IPS-15b (cell line): ENCODE measurements around the gene PPFIA4.

ENCODE experiments used
- H3K27me3 ChIP-seq: one replicate; pipeline ENCODE4 v1.6.1; 2013; ENCODE audit warnings: low read length; ENCODE audit not compliant: control insufficient read depth, insufficient read depth
- H3K36me3 ChIP-seq: one replicate; pipeline ENCODE4 v1.6.1; 2013; ENCODE audit warnings: low read length; ENCODE audit not compliant: control insufficient read depth, insufficient read depth
- H3K4me1 ChIP-seq: one replicate; pipeline ENCODE4 v1.6.1; 2013; ENCODE audit warnings: mild to moderate bottlenecking, low read length; ENCODE audit not compliant: control insufficient read depth, insufficient read depth
- H3K4me3 ChIP-seq: one replicate; pipeline ENCODE4 v1.5.1; 2013; ENCODE audit warnings: low read depth, low read length
- H3K9ac ChIP-seq: one replicate; pipeline ENCODE4 v1.6.1; 2013; ENCODE audit warnings: low read depth, mild to moderate bottlenecking, low read length
- H3K9me3 ChIP-seq: one replicate; pipeline ENCODE4 v1.6.1; 2013; ENCODE audit warnings: mild to moderate bottlenecking, low read length; ENCODE audit not compliant: control insufficient read depth, insufficient read depth

The PPFIA4 gene

GRCh38 chr1:203055161-203055799 lies 29.0 kb downstream of the PPFIA4 start:
- Histone ChIP-seq H3K9ac (no peak overlapping the region), H3K27me3 (peaks cover 3% of the 10 kb centered on the region), H3K4me3 (no peak overlapping the region), H3K4me1 (peaks cover 28% of the 10 kb centered on the region), H3K9me3 (no peaks in the 10 kb centered on the region), H3K36me3 (no peaks in the 10 kb centered on the region)

- Histone ChIP-seq H3K27me3 (no peaks in the 10 kb centered on the region), H3K4me1 (peaks cover 28% of the 10 kb centered on the region), H3K36me3 (no peaks in the 10 kb centered on the region), H3K4me3 (no peak overlapping the region), H3K9me3 (no peaks in the 10 kb centered on the region), H3K9ac (no peak overlapping the region)
These were observed 29.7 kb downstream of the PPFIA4 start for GRCh38 chr1:203056012-203056411.

GRCh38 chr1:203056516-203056915 lies 30.2 kb downstream of the PPFIA4 start:
- peaks cover 28% of the 10 kb centered on the region for H3K4me1 ChIP-seq
- no peaks in the 10 kb centered on the region for H3K27me3 ChIP-seq
- H3K36me3 ChIP-seq = peaks cover 3% of the 10 kb centered on the region
- H3K9me3 ChIP-seq = no peaks in the 10 kb centered on the region
- H3K9ac ChIP-seq = peak overlapping the region; percentile 24
- no peak overlapping the region for H3K4me3 ChIP-seq

GRCh38 chr1:203057911-203058675 lies 31.8 kb downstream of the PPFIA4 start:
- peaks cover 24% of the 10 kb centered on the region for H3K4me1 ChIP-seq
- H3K4me3 ChIP-seq = no peak overlapping the region
- H3K9ac ChIP-seq = no peak overlapping the region
- no peaks in the 10 kb centered on the region for H3K27me3 ChIP-seq
- no peaks in the 10 kb centered on the region for H3K9me3 ChIP-seq
- peaks cover 3% of the 10 kb centered on the region for H3K36me3 ChIP-seq

- peaks cover 20% of the 10 kb centered on the region for H3K4me1 ChIP-seq
- H3K27me3 ChIP-seq = no peaks in the 10 kb centered on the region
- no peak overlapping the region for H3K4me3 ChIP-seq
- no peaks in the 10 kb centered on the region for H3K9me3 ChIP-seq
- H3K36me3 ChIP-seq = peaks cover 3% of the 10 kb centered on the region
- no peak overlapping the region for H3K9ac ChIP-seq
These were observed 32.3 kb downstream of the PPFIA4 start for GRCh38 chr1:203058676-203058935.

- Histone ChIP-seq H3K9ac (no peak overlapping the region), H3K36me3 (peaks cover 3% of the 10 kb centered on the region), H3K27me3 (no peaks in the 10 kb centered on the region), H3K4me1 (peaks cover 12% of the 10 kb centered on the region), H3K9me3 (no peaks in the 10 kb centered on the region), H3K4me3 (no peak overlapping the region)
These were observed 33.2 kb downstream of the PPFIA4 start for GRCh38 chr1:203059485-203059884.

GRCh38 chr1:203060115-203060514 lies 33.8 kb downstream of the PPFIA4 start:
- Histone ChIP-seq H3K36me3 (peaks cover 3% of the 10 kb centered on the region), H3K4me3 (no peak overlapping the region), H3K4me1 (peaks cover 5% of the 10 kb centered on the region), H3K9me3 (no peaks in the 10 kb centered on the region), H3K27me3 (no peaks in the 10 kb centered on the region), H3K9ac (no peak overlapping the region)

GRCh38 chr1:203063287-203063686 lies 37.0 kb downstream of the PPFIA4 start:
- Histone ChIP-seq H3K9me3 (no peaks in the 10 kb centered on the region), H3K27me3 (no peaks in the 10 kb centered on the region), H3K4me1 (no peaks in the 10 kb centered on the region), H3K36me3 (peaks cover 3% of the 10 kb centered on the region), H3K9ac (no peak overlapping the region), H3K4me3 (no peak overlapping the region)

- no peaks in the 10 kb centered on the region for H3K27me3 ChIP-seq
- no peak overlapping the region for H3K9ac ChIP-seq
- no peaks in the 10 kb centered on the region for H3K4me1 ChIP-seq
- H3K4me3 ChIP-seq = no peak overlapping the region
- no peaks in the 10 kb centered on the region for H3K9me3 ChIP-seq
- peaks cover 3% of the 10 kb centered on the region for H3K36me3 ChIP-seq
These were observed 38.9 kb downstream of the PPFIA4 start for GRCh38 chr1:203065191-203065590.

- Histone ChIP-seq H3K9ac (no peak overlapping the region), H3K27me3 (no peaks in the 10 kb centered on the region), H3K4me3 (no peak overlapping the region), H3K9me3 (no peaks in the 10 kb centered on the region), H3K36me3 (peaks cover 3% of the 10 kb centered on the region), H3K4me1 (no peaks in the 10 kb centered on the region)
These were observed 39.7 kb downstream of the PPFIA4 start for GRCh38 chr1:203065986-203066385.

GRCh38 chr1:203066965-203067364 lies 40.7 kb downstream of the PPFIA4 start:
- H3K27me3 ChIP-seq = no peaks in the 10 kb centered on the region
- no peak overlapping the region for H3K4me3 ChIP-seq
- H3K9me3 ChIP-seq = no peaks in the 10 kb centered on the region
- no peaks in the 10 kb centered on the region for H3K4me1 ChIP-seq
- H3K36me3 ChIP-seq = no peaks in the 10 kb centered on the region
- H3K9ac ChIP-seq = no peak overlapping the region

GRCh38 chr1:203069030-203069747 lies 42.9 kb downstream of the PPFIA4 start:
- Histone ChIP-seq H3K4me1 (no peaks in the 10 kb centered on the region), H3K4me3 (no peak overlapping the region)

More at GRCh38 chr1:203069030-203069747, 42.9 kb downstream of the PPFIA4 start:
- Histone ChIP-seq H3K27me3 (peaks cover 13% of the 10 kb centered on the region), H3K9ac (no peak overlapping the region), H3K9me3 (no peaks in the 10 kb centered on the region), H3K36me3 (no peaks in the 10 kb centered on the region)
